Measurements from ENCODE around the gene HEATR5B.
A peak's percentile ranks its signal among the peaks of the same experiment; 100 is the strongest.
"Not testable (repeated sequence)": the region's sequence is repeated elsewhere in the genome, so short reads cannot be mapped to it uniquely, and the experiment has no call there.

Gene HEATR5B

DNA sequence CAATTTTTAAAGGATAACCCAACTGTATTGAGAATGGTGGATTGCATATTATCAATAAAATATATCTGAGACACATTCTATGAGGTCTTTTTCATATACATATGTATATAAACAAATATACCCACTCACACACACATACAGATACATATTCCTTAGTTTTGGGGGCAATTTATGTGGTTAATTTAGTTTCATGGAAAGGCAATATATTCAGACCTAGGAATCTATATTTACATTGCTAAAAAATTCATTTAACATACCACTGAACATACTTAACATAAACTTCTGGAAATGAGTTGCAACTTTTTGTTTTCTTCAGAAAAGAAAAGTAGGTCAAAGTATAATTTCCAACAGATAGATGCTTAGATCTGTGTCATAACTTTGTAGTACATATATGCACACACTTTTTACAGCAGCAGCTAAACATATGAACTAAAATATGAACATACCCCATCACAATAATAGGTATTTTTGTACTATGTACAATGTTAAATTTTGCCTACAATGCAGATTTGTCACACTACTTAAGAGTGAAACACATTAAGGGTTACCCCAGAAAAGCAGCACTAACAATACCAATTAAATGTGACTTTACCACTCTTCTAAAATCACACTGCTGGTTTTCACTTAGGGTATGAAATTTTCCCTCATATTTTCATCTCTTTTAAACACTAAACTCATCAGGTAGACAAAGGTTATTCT, 23.0 kb downstream of the HEATR5B start:
- no peak for DNase-seq

DNA sequence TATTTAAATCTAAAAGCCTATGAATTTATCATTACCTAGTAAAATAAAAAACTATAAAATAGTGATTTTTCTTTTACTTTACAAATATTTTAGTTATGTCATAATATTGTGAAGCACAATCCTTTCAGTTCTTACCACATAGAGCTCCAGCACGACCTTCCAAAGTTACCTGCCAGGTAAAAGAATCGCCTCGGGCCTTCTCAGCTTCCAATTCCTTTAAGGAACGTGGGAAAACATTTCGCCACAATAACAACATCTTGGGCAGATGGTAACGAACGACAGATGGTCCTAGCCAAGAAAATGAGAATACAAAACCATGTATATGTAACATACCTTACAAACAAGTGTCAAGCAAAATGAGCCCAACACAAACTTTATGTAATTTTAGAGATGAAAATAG, 23.7 kb downstream of the HEATR5B start:
- DNase-seq = no peak

DNA sequence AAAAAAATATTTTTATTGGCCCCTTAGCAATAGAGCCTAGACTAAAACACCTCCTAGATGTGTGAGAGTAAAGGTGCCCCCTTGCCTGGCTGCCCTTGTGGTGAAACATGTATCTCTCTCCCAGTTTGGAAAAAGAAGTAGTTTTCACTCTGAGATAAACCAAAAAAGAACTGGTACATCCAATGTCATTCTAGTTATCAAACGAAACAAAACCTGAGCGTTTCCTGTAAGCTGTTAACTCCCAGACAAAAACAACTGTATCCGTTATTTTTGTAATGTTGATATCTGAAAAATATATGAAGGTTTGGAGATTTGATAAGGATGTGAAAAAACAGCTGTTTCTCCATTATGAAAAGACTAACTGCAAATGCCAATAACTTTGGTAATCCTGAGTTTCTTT, 24.3 kb downstream of the HEATR5B start:
- no peak for DNase-seq

DNA sequence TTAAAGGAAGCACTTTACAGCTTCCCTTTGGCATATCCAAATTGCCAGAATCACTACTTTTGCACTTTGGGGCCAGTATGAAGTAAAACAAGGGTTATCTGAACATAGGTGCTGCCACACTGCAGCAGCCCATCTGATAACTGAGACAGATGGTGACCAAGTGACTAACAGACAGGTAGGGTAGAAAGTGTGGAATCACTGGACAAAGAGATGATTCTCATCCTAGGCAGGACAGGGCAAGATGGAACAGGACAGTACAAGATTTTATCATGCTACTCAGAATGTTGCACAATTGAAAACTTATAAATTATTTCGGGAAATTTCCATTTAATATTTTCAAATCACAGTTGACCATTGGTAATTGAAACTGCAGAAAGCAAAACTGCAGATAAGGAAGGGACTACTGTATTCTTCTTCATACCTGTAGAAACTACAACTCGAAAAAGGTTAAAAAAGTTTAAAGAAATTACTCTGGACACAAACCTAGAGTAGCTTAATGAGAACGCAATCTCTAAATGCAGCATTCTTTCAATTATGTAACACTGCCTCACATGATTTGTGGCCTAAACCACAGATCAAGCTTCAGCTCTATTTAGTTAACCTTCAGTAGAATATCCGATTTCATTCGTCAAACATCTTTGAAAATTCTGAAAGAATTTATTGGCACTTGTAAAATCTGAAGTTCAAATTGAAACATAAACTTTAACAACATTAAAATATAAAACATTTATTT, 31.4 kb downstream of the HEATR5B start:
- DNase-seq = no peak

DNA sequence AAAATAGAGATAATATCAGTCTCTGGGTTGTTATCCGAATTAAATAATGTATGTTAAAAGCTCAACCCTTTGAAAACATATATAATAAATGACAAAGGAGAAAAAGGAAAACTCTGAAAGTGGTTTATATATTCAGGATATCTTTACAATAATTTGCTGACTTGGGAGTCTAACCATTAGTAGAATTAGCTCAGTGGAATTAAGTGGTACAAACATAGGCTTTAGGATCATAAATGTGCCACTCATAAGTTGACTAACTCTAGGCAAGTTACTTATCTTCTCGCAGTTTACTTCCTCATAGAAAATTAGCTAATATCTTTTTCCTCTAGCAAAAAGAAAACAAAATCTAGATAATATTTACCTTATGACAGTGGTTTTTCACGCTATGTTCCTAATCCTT, 44.6 kb downstream of the HEATR5B start:
- no peak for DNase-seq

DNA sequence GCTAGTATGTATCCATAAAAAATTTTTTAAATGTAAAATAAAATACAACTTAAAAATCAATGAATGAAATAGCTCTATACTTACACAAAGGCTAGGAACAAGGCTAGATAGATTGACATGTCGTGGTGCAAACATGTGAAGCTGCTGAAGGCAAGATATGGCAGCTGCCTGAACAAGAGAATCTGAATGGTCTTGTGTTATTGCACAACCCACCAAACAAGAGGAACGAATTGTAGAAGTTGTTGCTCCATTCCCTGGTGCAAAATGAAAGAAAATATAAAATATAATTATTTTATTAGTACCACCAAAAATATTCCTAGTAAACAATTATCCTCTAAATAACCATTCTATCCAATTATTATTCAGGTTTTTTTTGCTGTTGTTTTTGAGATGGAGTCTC, 46.4 kb downstream of the HEATR5B start:
- DNase-seq = no peak

DNA sequence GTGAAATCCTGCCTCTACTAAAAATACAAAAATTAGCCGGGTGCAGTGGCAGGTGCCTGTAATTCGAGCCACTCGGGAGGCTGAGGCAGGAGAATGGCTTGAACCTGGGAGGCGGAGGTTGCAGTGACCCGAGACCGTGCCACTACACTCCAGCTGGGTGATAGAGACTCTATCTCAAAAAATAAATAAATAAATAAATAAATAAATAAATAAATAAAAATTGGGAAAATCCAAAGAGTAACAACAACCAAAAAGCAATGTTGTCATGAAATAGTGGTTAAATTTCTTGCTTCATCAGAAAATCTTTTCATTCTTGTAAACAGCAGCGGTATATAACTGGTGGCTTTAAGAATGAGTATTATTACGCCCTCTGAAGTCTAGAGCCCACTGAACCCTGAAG, 54.4 kb downstream of the HEATR5B start:
- no peak for DNase-seq

DNA sequence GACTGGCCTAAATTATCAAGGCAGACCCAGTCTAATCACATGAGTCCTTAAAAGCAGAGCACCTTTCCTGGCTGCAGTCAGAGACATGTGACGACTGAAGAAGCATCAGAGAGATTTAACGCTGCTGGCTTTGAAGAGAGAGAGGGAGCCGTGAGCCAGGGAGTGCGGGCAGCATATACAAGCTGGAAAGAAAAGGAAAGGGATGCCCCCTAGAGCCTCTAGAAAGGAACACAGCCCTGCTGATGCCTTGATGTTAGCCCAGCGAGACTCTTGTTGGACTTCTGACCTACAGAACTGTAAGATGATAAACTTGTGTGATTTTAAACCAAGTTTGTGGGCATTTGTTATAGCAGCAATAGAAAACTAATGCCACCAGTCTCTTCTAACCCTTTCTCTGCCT, 58.1 kb downstream of the HEATR5B start:
- no peak for DNase-seq

DNA sequence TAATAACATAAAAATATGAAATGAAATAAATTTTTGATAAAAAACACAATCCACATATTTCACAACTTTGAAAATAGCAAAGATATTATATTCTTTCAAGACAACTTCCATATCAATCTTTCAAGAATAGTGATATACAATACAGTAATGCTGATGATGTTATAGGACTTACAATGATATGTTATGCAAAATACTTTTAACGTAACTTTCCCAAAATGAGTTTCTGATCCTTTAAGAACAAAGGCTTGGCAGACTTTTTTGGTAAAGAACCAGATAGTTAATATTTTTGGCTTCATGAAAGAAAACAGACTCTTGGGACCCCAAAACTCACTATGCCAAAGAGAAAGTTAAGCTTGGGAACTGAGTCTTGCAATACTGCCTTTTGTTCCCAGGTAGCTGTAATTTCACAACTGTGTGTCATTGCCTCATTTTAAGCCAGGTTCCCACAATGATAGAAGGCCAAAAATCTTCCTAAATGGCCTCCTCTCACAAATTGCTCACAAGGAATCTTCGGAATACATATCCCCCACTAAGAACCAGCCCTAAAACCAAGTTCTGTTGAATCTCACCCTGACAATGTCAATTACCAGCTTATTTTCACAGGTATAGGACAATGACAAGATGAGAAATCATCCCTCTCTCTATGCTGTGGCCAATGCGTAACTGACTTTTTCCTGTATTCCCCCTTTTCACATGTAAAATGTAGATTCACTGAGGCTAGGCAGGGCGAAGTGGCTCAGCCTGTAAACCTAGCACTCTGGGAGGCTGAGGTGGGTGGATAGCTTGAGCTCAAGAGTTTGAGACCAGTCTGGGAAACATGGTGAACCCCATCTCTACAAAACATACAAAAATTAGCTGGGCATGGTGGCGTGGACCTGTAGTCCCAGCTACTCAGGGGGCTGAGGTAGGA, 63.0 kb downstream of the HEATR5B start:
- DNase-seq = no peak

DNA sequence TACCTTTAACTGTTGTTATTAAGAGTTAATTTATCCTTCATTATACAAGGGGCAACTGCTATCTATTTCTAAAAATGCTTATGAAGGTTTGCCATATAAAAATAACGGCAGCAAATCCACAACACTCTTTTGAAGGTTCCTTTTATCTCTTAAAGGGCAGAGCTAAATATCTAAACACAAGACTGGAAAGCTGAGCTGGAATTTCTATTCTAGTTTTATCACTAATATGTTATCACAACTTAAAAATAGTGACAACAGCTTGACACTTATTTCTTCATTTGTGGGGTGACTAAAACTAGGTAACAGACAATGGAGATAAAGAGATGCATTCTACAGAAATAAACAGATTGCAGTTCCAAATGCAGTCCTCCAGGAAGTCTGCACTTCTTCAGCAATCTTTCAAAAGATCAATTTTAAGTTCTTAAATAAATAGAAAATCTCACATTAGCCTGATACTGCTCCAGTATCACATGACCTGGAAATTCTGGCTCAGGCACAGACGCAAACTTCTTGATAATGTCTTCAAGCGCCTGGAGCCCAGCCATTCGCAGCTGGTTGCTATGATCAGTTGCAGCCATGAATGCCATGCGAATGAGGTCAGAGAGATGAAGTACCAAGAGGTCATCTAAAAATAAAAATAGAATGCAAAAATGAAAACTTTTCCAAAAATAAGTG, 63.8 kb downstream of the HEATR5B start:
- DNase-seq = no peak

DNA sequence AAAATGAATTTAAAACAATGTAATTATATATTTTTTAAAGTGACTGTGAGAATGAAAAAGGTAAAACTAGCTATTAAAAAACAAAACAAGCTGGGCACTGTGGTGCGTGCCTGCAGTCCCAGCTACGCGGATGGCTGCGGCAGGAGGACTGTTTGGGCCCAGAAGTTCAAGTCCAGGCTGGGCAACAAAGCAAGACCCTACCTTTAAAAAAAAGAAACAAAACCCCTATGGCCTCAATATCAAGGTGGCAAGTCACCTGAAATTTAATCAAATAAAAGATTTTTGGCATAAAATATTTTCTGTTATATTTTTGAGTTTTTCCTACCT, 70.9 kb downstream of the HEATR5B start:
- no peak for DNase-seq

DNA sequence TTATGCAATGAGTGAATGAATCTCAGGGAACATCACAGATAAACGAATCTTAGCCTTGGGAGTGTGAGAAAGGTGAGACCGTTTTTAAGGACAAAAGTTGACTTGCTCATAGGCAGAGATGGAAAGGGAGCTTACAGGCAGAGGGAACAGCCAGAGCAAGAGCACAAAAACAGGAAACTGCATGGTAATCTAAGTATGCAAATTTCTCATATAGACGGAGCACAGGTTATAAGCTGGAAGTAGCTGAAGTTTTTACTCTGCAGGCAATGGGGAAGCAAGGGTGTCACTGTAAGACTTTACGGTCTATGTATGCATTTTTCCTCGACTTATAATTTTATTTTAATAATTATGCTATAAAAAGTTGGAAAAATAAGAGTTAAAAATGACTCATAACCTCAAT, 73.0 kb downstream of the HEATR5B start:
- DNase-seq = no peak

DNA sequence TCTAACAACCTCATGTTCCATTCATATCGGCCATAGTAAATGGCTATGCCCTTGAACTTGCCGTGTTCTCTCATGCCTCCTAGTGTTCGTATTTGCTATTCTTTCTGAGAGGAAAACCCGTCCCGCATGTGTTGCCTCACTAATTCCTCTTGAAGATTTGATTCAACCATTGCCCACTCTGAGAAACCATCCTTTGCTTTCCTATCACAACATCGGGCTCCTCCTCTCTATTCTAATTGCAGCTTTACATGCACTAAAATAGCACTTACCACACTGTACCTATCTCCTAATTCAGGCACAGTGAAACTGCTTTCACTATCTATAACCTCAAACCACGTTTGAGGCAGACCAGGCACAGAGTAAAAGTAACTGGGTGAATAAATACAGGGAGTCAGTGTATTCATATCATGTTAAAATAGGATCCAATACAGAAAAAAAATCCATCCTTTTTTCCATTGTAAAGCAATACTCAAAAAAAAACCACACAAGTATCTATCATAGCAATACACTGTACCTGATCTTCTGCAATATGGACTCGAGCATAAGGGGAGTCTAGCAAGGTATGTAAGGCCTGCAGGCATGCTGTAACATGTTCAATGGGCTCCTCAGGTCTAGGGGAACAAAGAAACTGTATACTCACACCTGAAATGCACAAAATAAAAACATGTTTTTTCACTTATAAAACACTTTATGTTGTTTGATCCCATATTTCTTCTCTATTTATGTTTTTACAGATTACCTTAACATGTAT, 78.9 kb downstream of the HEATR5B start:
- peak; percentile 30 for DNase-seq

DNA sequence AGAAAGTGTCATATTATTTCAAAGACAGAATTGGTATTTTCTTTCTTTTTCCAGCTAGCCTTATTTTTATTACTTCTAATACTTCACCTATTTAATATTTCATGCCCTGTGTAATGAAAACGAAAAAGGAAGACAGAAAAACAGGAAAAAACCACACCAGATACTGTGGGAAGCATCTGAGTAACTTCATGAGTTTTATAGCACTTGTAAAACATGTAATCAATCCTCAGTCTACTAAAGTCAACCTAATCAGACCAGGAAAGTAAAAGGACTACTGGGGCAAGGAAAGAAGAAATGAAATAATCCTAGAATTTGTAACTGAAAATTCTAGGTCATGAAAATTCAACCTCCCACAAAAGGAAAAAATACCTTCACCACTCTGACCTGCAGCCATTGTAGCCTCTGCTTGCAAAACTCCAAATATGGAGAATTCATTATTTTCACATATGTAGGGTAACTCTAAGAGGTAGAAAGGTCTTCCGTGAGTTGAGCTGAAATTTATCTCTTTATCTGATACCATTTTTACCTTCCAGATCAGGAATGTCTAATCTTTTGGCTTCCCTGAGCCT, 83.1 kb downstream of the HEATR5B start:
- no peak for DNase-seq

DNA sequence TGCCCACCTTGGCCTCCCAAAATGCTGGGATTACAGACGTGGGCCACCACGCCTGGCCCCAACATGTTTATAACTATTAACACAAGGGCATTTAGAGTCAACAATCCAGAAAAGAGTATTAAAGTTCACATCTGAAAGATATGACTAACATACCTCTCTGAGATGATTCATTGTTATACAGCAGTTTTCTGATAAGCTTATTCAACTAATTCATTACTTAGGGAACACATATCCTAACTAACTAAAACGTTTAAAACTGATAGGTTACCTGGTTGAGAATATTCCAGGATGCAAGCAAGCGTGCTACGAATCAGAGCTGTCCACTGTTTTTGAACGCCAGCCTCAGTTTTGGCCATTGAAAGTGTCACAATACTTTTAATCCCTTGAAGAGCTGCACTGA, 83.9 kb downstream of the HEATR5B start:
- DNase-seq = no peak

DNA sequence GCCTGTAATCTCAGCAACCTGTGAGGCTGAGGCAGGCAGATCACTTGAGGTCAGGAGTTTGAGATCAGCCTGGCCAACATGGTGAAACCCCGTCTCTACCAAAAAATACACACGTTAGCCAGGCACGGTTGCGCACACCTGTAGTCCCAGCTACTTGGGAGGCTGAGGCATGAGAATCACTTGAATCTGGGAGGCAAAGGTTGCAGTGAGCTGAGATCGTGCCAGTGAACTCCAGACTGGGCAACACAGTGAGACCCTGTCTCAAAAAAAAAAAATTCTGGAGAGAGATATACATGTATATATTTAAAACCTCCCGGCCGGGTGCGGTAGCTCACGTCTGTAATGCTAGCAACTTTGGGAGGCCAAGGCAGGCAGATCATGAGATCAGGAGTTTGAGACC, 84.8 kb downstream of the HEATR5B start:
- not testable (repeated sequence) for DNase-seq

DNA sequence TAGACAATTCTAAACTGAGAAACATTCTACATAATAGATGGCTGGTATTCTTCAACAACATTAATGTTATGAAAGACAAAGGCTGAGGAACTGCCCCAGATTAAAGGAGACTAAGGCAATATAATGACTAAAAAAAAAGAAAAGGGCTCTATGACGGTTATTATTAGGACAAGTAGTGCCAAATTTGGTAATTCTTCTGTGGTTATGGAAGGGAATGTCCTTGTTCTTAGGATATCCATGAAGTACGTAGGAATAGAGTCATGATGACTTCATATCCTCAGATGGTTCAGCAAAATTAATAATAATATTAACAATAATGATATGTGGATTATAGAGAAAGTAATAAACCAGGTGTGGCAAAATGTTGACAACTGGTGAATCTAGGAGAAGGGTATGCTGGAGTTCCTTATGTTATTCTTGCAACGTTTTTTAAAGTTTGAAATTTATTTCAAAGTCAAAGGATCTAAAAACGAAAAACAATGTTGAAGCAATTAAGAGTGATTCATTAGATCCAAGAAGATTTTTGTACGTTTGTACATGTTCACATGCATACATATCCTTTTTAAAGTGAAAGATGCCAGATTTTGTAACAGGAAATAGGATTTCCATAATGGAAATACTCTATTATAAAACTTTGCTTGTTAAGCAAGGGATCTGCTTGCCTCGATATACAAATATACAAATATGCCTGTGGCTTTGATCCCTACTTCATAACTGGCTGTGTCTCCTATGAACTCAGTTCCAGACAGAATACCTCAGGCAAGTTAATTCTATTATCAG, 90.1 kb downstream of the HEATR5B start:
- DNase-seq = no peak

DNA sequence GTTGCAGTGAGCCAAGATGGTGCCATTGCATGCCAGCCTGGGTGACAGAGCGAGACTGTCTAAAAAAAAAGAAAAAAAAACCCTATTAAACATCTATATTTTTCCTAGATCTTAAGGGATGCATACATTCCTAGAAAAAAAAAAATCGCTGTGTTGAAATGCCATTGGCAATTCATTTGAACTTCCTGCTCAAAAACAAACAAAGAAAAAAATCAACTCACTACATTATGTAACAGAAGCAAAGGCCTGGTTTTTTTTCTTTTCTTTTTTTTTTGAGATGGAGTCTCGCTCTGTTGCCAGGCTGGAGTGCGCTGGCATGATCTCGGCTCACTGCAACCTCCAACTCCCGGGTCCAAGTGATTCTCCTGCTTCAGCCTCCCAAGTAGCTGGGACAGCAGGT, 96.2 kb downstream of the HEATR5B start:
- DNase-seq = no peak

DNA sequence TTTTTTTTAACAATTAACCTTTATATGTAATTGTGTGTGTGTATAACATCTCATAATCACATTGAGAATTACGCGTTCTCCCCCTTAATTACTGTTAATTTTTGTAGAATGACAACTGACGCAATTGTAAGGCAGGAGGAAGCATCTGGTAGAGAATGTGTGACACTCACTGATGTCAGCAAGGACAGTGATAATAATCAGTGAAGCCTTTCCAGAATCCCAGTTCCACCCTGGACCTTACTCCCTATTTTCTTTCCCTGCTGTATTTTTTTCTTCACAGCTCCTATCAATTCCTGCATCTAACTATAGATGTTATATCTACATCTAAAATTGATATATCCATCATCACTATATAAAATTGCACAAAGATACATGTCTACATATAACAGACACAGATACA, 101.7 kb downstream of the HEATR5B start:
- no peak for DNase-seq

DNA sequence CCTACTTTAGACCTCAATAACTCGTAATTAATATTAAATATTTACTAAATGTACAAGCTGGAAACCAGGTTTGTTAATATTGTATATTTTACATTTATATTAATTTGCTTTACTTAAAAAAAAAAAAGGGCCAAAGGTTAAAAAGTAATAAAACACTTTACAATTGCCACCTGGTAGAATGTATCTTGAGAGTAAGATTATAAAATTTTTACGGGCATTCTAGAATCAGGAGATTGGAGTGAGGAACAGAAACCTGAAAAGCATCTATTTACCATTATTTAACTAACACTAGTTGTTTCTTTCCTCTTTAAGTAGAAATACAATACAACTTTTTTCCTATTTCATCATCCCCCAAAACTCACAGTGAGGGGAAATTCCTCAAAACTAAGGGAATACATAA, 102.3 kb downstream of the HEATR5B start:
- DNase-seq = no peak

DNA sequence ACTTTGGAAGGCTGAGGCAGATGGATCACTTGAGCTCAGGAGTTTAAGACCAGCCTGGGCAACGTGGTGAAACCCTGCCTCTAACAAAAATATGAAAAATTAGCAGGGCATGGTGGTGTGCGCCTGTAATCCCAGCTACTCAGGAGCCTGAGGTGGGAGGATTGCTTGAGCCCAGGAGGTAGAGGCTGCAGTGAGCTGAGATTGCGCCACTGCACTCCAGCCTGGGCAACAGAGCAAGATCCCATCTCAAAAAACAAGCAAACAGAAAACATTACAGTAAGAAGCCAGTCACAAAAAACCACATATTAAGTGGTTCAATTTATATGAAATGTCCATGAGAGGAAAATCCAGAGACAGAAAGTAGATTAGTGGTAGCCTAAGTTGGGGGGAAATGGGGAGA, 105.2 kb downstream of the HEATR5B start:
- DNase-seq = not testable (repeated sequence)

Data from CD4-positive, alpha-beta T cell treated with Interleukin-12 subunit alpha and Interleukin-12 subunit beta, for 1 hour (primary cell).